ENCODE measurements around the gene SMPDL3B. TPM values are rescaled to one million over a fixed set of nuclear protein-coding genes. Genes with fewer than 3 reads are reported as not detected.

SMPDL3B gene
- polyA plus RNA-seq, 1 donor (not counting 4 experiments of a cell fraction or from before 2014, with no cell fraction given): 0.51 TPM

DNA sequence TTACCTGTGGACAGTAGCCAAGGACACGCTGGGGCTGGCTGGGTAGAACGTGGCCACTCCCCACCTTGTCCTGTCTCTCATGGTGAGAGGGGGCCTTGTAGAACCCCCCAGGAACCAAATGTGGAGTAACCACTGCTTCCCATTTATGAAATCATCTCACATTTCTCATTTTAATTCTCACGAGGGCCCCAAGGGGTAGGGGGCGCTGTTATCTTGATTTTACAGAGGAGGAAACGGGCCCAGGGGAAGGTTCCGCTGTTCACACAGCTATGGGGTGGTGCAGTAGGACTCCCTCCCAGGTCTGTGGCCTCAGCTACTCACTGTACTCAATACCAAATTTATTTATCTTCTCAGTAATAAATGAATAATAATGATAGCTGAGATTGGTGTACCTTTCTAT lies 5.5 kb downstream of the SMPDL3B start:
- TF ChIP-seq CTCF (optimal IDR thresholded peaks at IDR 0.05 in 1 of 3, IDR thresholded peaks at IDR 0.05 in 1 of 3, conservative IDR thresholded peaks at IDR 0.05 in 1 of 3; ENCODE audit: extremely low read depth in 1 of 3, insufficient read depth in 2 of 3, low read length in 3 of 3) (peak in 2 of 3 experiments; percentile 27 to 37), EZH2 (IDR thresholded peaks at IDR 0.05; ENCODE audit: low read length) (no peak)

DNA sequence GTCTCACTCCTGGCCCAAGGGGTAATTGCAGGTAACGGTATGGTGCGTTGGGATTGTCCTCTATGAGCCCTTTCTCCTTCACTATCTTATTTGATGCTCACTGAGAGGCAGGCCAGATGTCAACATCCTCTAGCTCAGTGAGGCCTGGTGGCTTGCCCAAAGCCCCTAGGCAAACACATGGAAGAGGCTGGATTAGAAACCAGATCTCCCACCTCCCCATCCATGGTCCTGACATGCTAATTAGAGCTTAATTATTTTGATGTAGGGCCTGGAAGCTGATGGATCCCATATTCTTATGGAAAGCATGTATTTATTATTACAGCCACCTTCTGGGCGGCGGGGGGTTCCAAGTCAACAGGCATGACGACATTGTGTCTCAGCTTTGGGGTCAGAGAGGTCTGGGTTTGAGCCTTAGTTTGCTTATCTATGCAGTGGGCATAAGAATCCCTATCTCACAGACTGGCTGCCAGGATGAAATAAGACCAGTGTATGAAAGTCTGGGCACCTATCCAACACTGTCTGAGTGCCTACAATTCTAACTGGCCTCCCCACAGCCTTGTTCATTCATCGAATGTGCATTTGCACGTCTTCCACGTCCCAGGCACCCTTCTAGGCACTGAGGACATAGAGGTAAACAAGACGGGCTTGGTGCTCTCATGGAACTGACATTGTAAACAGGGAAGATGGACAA lies 6.2 kb downstream of the SMPDL3B start:
- Histone ChIP-seq H3K4me3 (ENCODE audit: control insufficient read depth in 2 of 3, extremely low read depth in 1 of 3, insufficient read depth in 2 of 3, low read depth in 1 of 3, low read length in 3 of 3) (no peak overlapping the region), H3K36me3 (ENCODE audit: control insufficient read depth in 2 of 2, extremely low read depth in 1 of 2, insufficient read depth in 2 of 2, low read length in 2 of 2) (no peaks in the 10 kb centered on the region), H3K79me2 (ENCODE audit: control insufficient read depth, insufficient read depth, low read length) (no peaks in the 10 kb centered on the region), H3K9me1 (ENCODE audit: control insufficient read depth, extremely low read depth, insufficient read depth, low read length) (no peaks in the 10 kb centered on the region), H4K20me1 (ENCODE audit: control insufficient read depth, extremely low read depth, insufficient read depth, low read length) (no peaks in the 10 kb centered on the region), H3K9ac (ENCODE audit: control insufficient read depth, extremely low read depth, insufficient read depth, low read length) (no peak overlapping the region), H3K27me3 (ENCODE audit: control insufficient read depth, extremely low read depth, insufficient read depth, low read length) (no peaks in the 10 kb centered on the region), H3K4me1 (ENCODE audit: control insufficient read depth, extremely low read depth, insufficient read depth, low read length) (no peaks in the 10 kb centered on the region), H3K9me3 (ENCODE audit: control insufficient read depth, low read depth, low read length) (no peaks in the 10 kb centered on the region), H3K4me2 (ENCODE audit: control insufficient read depth, extremely low read depth, insufficient read depth, low read depth, low read length) (no peak overlapping the region), H2AFZ (ENCODE audit: control insufficient read depth, low read length) (no peak overlapping the region), H3K27ac (ENCODE audit: control insufficient read depth, insufficient read depth, low read length) (no peak overlapping the region)
- dilution Hi-C loops (cut with MboI; ENCODE audit: extremely low pct_ligation_motif_present, low sequenced_read_pairs): no loop called here
- DNase-seq (ENCODE audit: low read depth, low spot score) (no peak), FAIRE-seq (no peak)
- TF ChIP-seq EZH2 (IDR thresholded peaks at IDR 0.05; ENCODE audit: low read length): no peak
- TF ChIP-seq CTCF (optimal IDR thresholded peaks at IDR 0.05 in 1 of 3, IDR thresholded peaks at IDR 0.05 in 1 of 3, conservative IDR thresholded peaks at IDR 0.05 in 1 of 3; ENCODE audit: extremely low read depth in 1 of 3, insufficient read depth in 2 of 3, low read length in 3 of 3): no peak

More for the DNA sequence above, 5.5 kb downstream of the SMPDL3B start:
- DNase-seq (ENCODE audit: low read depth, low spot score): no peak
- Histone ChIP-seq H3K9me3 (ENCODE audit: control insufficient read depth, low read depth, low read length) (no peaks in the 10 kb centered on the region), H3K9me1 (ENCODE audit: control insufficient read depth, extremely low read depth, insufficient read depth, low read length) (no peaks in the 10 kb centered on the region), H3K4me2 (ENCODE audit: control insufficient read depth, extremely low read depth, insufficient read depth, low read depth, low read length) (no peak overlapping the region), H3K9ac (ENCODE audit: control insufficient read depth, extremely low read depth, insufficient read depth, low read length) (no peak overlapping the region), H3K36me3 (ENCODE audit: control insufficient read depth in 2 of 2, extremely low read depth in 1 of 2, insufficient read depth in 2 of 2, low read length in 2 of 2) (no peaks in the 10 kb centered on the region), H3K4me3 (ENCODE audit: control insufficient read depth in 2 of 3, extremely low read depth in 1 of 3, insufficient read depth in 2 of 3, low read depth in 1 of 3, low read length in 3 of 3) (no peak overlapping the region), H3K79me2 (ENCODE audit: control insufficient read depth, insufficient read depth, low read length) (no peaks in the 10 kb centered on the region), H3K27ac (ENCODE audit: control insufficient read depth, insufficient read depth, low read length) (no peak overlapping the region), H4K20me1 (ENCODE audit: control insufficient read depth, extremely low read depth, insufficient read depth, low read length) (no peaks in the 10 kb centered on the region), H3K4me1 (ENCODE audit: control insufficient read depth, extremely low read depth, insufficient read depth, low read length) (peaks cover 4% of the 10 kb centered on the region), H3K27me3 (ENCODE audit: control insufficient read depth, extremely low read depth, insufficient read depth, low read length) (peaks cover 6% of the 10 kb centered on the region), H2AFZ (ENCODE audit: control insufficient read depth, low read length) (no peak overlapping the region)
- no peak for FAIRE-seq
- dilution Hi-C loops (cut with MboI; ENCODE audit: extremely low pct_ligation_motif_present, low sequenced_read_pairs): no loop called here
